ENCODE measurements around the gene NUP188.

NUP188 gene

GRCh38 chr9:128905964-128906363 lies 41.5 kb upstream of the NUP188 start:
- Histone ChIP-seq H3K4me1 (ENCODE audit: control insufficient read depth in 1 of 2, insufficient read depth in 2 of 2, low read length in 2 of 2) (peaks cover 8 to 19% of the 10 kb centered on the region in 2 donors), H3K27ac (ENCODE audit: low read depth, low read length) (no peak overlapping the region), H3K36me3 (ENCODE audit: control insufficient read depth in 1 of 2, insufficient read depth in 2 of 2, low read length in 2 of 2) (peaks cover 25 to 41% of the 10 kb centered on the region in 2 donors), H3K27me3 (ENCODE audit: control insufficient read depth in 1 of 2, insufficient read depth in 2 of 2, low read length in 2 of 2) (no peaks in the 10 kb centered on the region), H3K9me3 (ENCODE audit: control insufficient read depth in 1 of 2, low read length in 2 of 2) (no peaks in the 10 kb centered on the region), H3K4me3 (ENCODE audit: low read depth in 1 of 2, low read length in 2 of 2) (no peak overlapping the region), H3K9ac (ENCODE audit: low read depth in 1 of 2, low read length in 2 of 2) (no peak overlapping the region)

GRCh38 chr9:128906741-128907140 lies 40.8 kb upstream of the NUP188 start:
- Histone ChIP-seq H3K9ac (ENCODE audit: low read depth in 1 of 2, low read length in 2 of 2) (no peak overlapping the region), H3K27ac (ENCODE audit: low read depth, low read length) (no peak overlapping the region), H3K4me3 (ENCODE audit: low read depth in 1 of 2, low read length in 2 of 2) (no peak overlapping the region), H3K27me3 (ENCODE audit: control insufficient read depth in 1 of 2, insufficient read depth in 2 of 2, low read length in 2 of 2) (no peaks in the 10 kb centered on the region), H3K9me3 (ENCODE audit: control insufficient read depth in 1 of 2, low read length in 2 of 2) (no peaks in the 10 kb centered on the region), H3K36me3 (ENCODE audit: control insufficient read depth in 1 of 2, insufficient read depth in 2 of 2, low read length in 2 of 2) (peaks cover 25 to 41% of the 10 kb centered on the region in 2 donors), H3K4me1 (ENCODE audit: control insufficient read depth in 1 of 2, insufficient read depth in 2 of 2, low read length in 2 of 2) (peaks cover 8 to 23% of the 10 kb centered on the region in 2 donors)

- peaks cover 9 to 14% of the 10 kb centered on the region in 2 donors for H3K4me1 ChIP-seq (ENCODE audit: control insufficient read depth in 1 of 2, insufficient read depth in 2 of 2, low read length in 2 of 2)
- no peaks in the 10 kb centered on the region for H3K9me3 ChIP-seq (ENCODE audit: control insufficient read depth in 1 of 2, low read length in 2 of 2)
- no peak overlapping the region for H3K27ac ChIP-seq (ENCODE audit: low read depth, low read length)
- H3K4me3 ChIP-seq (ENCODE audit: low read depth in 1 of 2, low read length in 2 of 2) = no peak overlapping the region
- H3K9ac ChIP-seq (ENCODE audit: low read depth in 1 of 2, low read length in 2 of 2) = no peak overlapping the region
- H3K36me3 ChIP-seq (ENCODE audit: control insufficient read depth in 1 of 2, insufficient read depth in 2 of 2, low read length in 2 of 2) = peaks cover 25 to 41% of the 10 kb centered on the region in 2 donors
- H3K27me3 ChIP-seq (ENCODE audit: control insufficient read depth in 1 of 2, insufficient read depth in 2 of 2, low read length in 2 of 2) = no peaks in the 10 kb centered on the region
Observed at GRCh38 chr9:128908372-128908771, 39.1 kb upstream of the NUP188 start.

- peaks cover 9 to 14% of the 10 kb centered on the region in 2 donors for H3K4me1 ChIP-seq (ENCODE audit: control insufficient read depth in 1 of 2, insufficient read depth in 2 of 2, low read length in 2 of 2)
- H3K27me3 ChIP-seq (ENCODE audit: control insufficient read depth in 1 of 2, insufficient read depth in 2 of 2, low read length in 2 of 2) = no peaks in the 10 kb centered on the region
- no peaks in the 10 kb centered on the region for H3K9me3 ChIP-seq (ENCODE audit: control insufficient read depth in 1 of 2, low read length in 2 of 2)
- no peak overlapping the region for H3K27ac ChIP-seq (ENCODE audit: low read depth, low read length)
- peaks cover 30 to 46% of the 10 kb centered on the region in 2 donors for H3K36me3 ChIP-seq (ENCODE audit: control insufficient read depth in 1 of 2, insufficient read depth in 2 of 2, low read length in 2 of 2)
- H3K9ac ChIP-seq (ENCODE audit: low read depth in 1 of 2, low read length in 2 of 2) = no peak overlapping the region
- no peak overlapping the region for H3K4me3 ChIP-seq (ENCODE audit: low read depth in 1 of 2, low read length in 2 of 2)
Observed at GRCh38 chr9:128909859-128910258, 37.6 kb upstream of the NUP188 start.

- Histone ChIP-seq H3K4me1 (ENCODE audit: control insufficient read depth in 1 of 2, insufficient read depth in 2 of 2, low read length in 2 of 2) (peaks cover 9 to 14% of the 10 kb centered on the region in 2 donors), H3K27me3 (ENCODE audit: control insufficient read depth in 1 of 2, insufficient read depth in 2 of 2, low read length in 2 of 2) (no peaks in the 10 kb centered on the region), H3K9me3 (ENCODE audit: control insufficient read depth in 1 of 2, low read length in 2 of 2) (no peaks in the 10 kb centered on the region), H3K27ac (ENCODE audit: low read depth, low read length) (no peak overlapping the region), H3K36me3 (ENCODE audit: control insufficient read depth in 1 of 2, insufficient read depth in 2 of 2, low read length in 2 of 2) (peaks cover 30 to 49% of the 10 kb centered on the region in 2 donors), H3K9ac (ENCODE audit: low read depth in 1 of 2, low read length in 2 of 2) (no peak overlapping the region), H3K4me3 (ENCODE audit: low read depth in 1 of 2, low read length in 2 of 2) (no peak overlapping the region)
Observed at GRCh38 chr9:128910906-128911305, 36.6 kb upstream of the NUP188 start.

- Histone ChIP-seq H3K4me3 (ENCODE audit: low read depth in 1 of 2, low read length in 2 of 2) (no peak overlapping the region), H3K9ac (ENCODE audit: low read depth in 1 of 2, low read length in 2 of 2) (no peak overlapping the region), H3K36me3 (ENCODE audit: control insufficient read depth in 1 of 2, insufficient read depth in 2 of 2, low read length in 2 of 2) (peaks cover 30 to 54% of the 10 kb centered on the region in 2 donors), H3K27ac (ENCODE audit: low read depth, low read length) (no peak overlapping the region), H3K4me1 (ENCODE audit: control insufficient read depth in 1 of 2, insufficient read depth in 2 of 2, low read length in 2 of 2) (peaks cover 9 to 14% of the 10 kb centered on the region in 2 donors), H3K9me3 (ENCODE audit: control insufficient read depth in 1 of 2, low read length in 2 of 2) (no peaks in the 10 kb centered on the region), H3K27me3 (ENCODE audit: control insufficient read depth in 1 of 2, insufficient read depth in 2 of 2, low read length in 2 of 2) (no peaks in the 10 kb centered on the region)
Observed at GRCh38 chr9:128911529-128912035, 35.9 kb upstream of the NUP188 start.

GRCh38 chr9:128912270-128912853 lies 35.1 kb upstream of the NUP188 start:
- Histone ChIP-seq H3K4me3 (ENCODE audit: low read depth in 1 of 2, low read length in 2 of 2) (no peak overlapping the region), H3K4me1 (ENCODE audit: control insufficient read depth in 1 of 2, insufficient read depth in 2 of 2, low read length in 2 of 2) (peaks cover 9 to 14% of the 10 kb centered on the region in 2 donors), H3K9me3 (ENCODE audit: control insufficient read depth in 1 of 2, low read length in 2 of 2) (no peaks in the 10 kb centered on the region), H3K9ac (ENCODE audit: low read depth in 1 of 2, low read length in 2 of 2) (no peak overlapping the region), H3K27me3 (ENCODE audit: control insufficient read depth in 1 of 2, insufficient read depth in 2 of 2, low read length in 2 of 2) (no peaks in the 10 kb centered on the region), H3K27ac (ENCODE audit: low read depth, low read length) (peak overlapping the region; percentile 13), H3K36me3 (ENCODE audit: control insufficient read depth in 1 of 2, insufficient read depth in 2 of 2, low read length in 2 of 2) (peaks cover 27 to 53% of the 10 kb centered on the region in 2 donors)

GRCh38 chr9:128913048-128913900 lies 34.2 kb upstream of the NUP188 start:
- Histone ChIP-seq H3K4me3 (ENCODE audit: low read depth in 1 of 2, low read length in 2 of 2) (no peak overlapping the region), H3K9ac (ENCODE audit: low read depth in 1 of 2, low read length in 2 of 2) (no peak overlapping the region), H3K36me3 (ENCODE audit: control insufficient read depth in 1 of 2, insufficient read depth in 2 of 2, low read length in 2 of 2) (peaks cover 18 to 53% of the 10 kb centered on the region in 2 donors)

GRCh38 chr9:128913995-128914772 lies 33.3 kb upstream of the NUP188 start:
- Histone ChIP-seq H3K27me3 (ENCODE audit: control insufficient read depth in 1 of 2, insufficient read depth in 2 of 2, low read length in 2 of 2) (no peaks in the 10 kb centered on the region), H3K9me3 (ENCODE audit: control insufficient read depth in 1 of 2, low read length in 2 of 2) (no peaks in the 10 kb centered on the region), H3K27ac (ENCODE audit: low read depth, low read length) (no peak overlapping the region), H3K9ac (ENCODE audit: low read depth in 1 of 2, low read length in 2 of 2) (no peak overlapping the region), H3K4me3 (ENCODE audit: low read depth in 1 of 2, low read length in 2 of 2) (no peak overlapping the region), H3K4me1 (ENCODE audit: control insufficient read depth in 1 of 2, insufficient read depth in 2 of 2, low read length in 2 of 2) (peaks cover 11 to 19% of the 10 kb centered on the region in 2 donors), H3K36me3 (ENCODE audit: control insufficient read depth in 1 of 2, insufficient read depth in 2 of 2, low read length in 2 of 2) (peaks cover 9 to 47% of the 10 kb centered on the region in 2 donors)

More at GRCh38 chr9:128913048-128913900, 34.2 kb upstream of the NUP188 start:
- peaks cover 9 to 14% of the 10 kb centered on the region in 2 donors for H3K4me1 ChIP-seq (ENCODE audit: control insufficient read depth in 1 of 2, insufficient read depth in 2 of 2, low read length in 2 of 2)
- no peaks in the 10 kb centered on the region for H3K27me3 ChIP-seq (ENCODE audit: control insufficient read depth in 1 of 2, insufficient read depth in 2 of 2, low read length in 2 of 2)
- no peaks in the 10 kb centered on the region for H3K9me3 ChIP-seq (ENCODE audit: control insufficient read depth in 1 of 2, low read length in 2 of 2)
- no peak overlapping the region for H3K27ac ChIP-seq (ENCODE audit: low read depth, low read length)
